GM18951 (cell line): ENCODE results near the gene MTNR1A.
"Not testable (repeated sequence)": the region's sequence is repeated elsewhere in the genome, so short reads cannot be mapped to it uniquely, and the experiment has no call there.

Experiments
- POLR2A ChIP-seq: IDR thresholded peaks from 4 replicates; pipeline ENCODE4 v1.6.1; 2011; ENCODE audit warnings: mild to moderate bottlenecking; ENCODE audit not compliant: insufficient read length, insufficient read depth; ENCODE audit errors: extremely low read depth
- in situ Hi-C: fragments of 300-500 bp; cut with MboI; formaldehyde crosslinking; loops from one replicate; pipeline ENCODE4 v1.12.0; 2022; ENCODE audit warnings: low sequenced_read_pairs, mixed read lengths, inconsistent platforms; ENCODE audit not compliant: unreplicated experiment

MTNR1A gene

DNA sequence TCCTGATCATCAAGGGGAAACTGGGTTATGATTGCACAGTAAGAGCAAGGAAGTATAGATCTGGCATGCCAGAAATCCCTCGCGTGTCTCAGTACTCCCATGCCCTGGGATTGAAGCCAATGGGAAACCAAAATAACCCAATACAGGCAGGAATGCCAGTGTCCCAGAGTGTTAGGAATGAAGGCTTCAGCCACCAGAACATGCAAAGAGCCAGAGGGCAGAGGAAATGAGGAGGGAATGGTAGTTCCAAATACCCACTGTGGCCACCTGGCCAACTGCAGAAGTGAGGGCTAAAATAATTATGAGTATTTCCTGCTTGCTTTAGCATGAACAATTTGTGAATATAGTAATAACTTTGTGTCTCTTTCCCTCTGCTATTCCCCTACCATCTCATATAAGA lies 12.2 kb downstream of the MTNR1A start:
- in situ Hi-C loops: no loop called here
- TF ChIP-seq POLR2A: no peak

DNA sequence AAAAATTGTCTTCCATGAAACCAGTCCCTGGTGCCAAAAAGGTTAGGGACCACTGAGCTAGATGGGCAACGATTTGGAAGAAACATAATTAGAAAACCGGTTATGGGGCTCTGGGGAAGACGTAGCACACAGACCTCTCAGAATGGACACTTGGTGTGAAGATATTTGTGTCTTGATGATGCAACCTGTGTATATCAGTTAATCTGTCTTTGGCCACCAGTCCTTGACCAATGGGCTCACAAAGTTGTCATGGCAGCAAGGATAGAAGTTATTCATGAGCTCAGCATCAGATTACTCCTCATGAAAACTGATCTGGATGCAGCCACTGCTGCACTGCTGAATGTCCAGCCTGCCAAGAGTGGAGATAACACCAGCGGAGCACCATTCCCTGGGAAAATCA lies 13.6 kb downstream of the MTNR1A start:
- TF ChIP-seq POLR2A: no peak
- in situ Hi-C loops: no loop called here

DNA sequence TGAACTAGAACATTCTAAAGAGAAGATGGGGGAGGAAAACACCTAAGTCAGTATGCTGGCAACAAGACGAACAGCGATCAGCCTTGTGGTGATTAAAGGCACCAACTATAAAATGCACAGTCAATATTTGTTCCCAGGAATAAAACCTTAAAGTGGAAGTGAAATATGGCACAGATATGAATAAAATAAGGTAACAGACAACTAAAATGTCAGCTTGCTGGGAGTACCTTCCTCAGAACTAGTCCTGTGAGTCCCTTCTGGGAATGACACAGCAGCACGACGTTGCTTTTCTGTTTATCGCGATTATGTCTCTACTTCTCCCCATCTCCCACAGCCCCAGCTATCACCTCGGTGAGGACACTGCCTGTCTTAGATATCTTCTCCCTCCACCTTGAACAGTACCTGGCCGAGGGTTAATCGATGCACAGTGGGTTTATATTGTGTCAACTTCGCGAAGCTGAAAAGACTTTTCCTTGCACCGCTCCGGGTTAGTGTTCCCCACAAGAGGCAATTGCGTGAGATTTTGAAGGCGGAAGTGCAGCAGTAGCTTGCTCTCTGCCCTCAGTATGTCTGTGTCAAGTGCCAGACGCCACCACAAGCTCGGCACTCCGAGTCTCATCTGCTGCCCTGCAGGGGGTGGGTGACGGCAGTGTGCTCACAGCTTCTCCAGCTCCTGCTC lies 17.4 kb downstream of the MTNR1A start:
- in situ Hi-C loops: no loop called here
- TF ChIP-seq POLR2A: no peak

DNA sequence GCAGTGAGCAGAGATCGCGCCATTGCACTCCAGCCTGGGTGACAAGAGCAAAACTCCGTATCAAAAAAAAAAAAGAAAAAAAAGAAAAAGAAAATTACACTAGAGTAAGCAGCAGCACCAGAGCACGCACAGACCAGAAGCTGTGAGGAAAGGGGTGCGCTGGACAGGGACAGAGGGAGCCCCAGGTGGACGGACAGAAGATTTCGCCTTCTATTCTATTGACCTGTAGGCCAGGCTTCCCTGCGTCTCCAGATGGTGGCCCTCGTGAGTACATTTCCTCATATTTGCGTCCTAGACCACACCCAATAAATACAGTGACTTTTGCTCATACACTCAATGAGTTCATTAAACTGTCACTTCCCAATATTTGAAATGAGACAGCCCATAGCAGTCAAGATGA lies 19.1 kb downstream of the MTNR1A start:
- in situ Hi-C loops: no loop called here
- no peak for TF ChIP-seq POLR2A

DNA sequence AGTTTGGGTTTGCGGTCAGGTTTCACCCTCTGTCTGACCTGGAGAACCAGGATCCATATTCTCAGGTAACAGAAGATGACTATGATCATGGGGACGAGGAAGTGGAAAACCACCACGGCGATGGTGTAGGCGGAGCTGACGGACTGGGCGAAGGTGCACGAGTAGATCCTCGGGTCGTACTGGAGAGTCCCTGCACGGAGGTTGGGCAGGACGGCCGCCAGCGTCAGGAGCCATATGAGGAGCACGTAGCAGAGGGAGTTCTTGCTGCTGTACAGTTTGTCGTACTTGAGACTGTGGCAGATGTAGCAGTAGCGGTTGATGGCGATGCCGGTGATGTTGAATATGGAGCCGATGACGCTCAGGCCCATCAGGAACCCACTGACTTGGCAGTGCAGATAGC lies 21.3 kb downstream of the MTNR1A start:
- in situ Hi-C loops: no loop called here
- no peak for TF ChIP-seq POLR2A

DNA sequence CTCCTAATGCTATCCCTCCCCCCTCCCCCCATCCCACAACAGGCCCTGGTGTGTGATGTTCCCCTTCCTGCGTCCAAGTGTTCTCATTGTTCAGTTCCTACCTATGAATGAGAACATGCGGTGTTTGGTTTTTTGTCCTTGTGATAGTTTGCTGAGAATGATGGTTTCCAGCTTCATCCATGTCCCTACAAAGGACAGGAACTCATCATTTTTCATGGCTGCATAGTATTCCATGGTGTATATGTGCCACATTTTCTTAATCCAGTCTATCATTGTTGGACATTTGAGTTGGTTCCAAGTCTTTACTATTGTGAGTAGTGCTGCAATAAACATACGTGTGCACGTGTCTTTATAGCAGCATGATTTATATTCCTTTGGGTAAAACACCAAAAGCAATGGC lies 31.4 kb downstream of the MTNR1A start:
- in situ Hi-C loops: not testable (repeated sequence)

DNA sequence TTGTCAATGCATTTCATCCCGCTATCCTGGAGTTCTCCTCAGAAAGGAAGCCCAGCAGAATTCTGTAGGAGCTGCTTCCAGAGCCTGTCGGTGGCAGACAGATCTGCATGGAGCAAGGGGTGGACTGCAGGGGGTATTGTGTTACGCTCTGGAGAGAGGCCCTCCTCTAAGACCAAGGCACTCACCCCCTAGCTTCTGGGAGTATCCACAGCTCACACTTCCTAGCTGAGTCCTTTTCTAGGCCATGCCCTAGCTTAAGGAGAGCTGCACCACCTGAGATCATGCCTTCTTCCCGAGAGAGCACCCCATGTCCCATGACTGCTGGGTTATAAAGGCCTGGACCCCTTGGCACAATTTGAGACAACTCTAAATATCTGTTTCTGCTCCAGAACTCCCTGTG lies 39.1 kb downstream of the MTNR1A start:
- in situ Hi-C loops: no loop called here
- no peak for TF ChIP-seq POLR2A

DNA sequence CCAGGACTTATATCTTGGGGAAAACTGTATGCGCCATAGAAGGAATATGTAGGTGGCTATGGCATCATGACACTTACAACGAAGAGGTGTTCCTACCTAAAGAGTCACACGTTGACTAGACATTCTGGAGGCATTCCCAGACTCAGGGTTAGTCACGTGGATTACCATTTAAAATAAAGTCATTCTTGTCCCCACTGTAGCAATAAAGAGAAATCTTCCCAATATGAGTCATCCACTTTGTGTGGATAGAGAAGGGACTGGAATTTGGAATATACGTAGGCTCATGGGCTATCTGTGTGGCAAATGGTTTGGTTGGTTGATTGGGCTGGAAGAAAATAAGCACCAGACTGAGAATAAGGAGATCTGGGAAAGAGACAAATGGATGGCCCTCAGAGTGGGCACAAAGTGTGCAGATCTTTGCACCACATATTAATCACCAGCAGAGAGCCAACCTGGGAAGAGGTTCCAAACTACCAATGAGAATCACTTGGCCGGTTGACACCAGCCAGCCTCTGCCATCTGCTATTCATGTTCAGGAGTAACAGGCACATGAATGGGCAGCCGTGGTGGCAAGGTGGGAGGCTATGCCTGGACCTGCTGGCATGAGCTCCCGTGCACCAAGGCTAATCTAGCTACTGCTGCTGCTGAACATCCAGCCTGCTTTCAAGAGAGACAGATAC lies 41.0 kb downstream of the MTNR1A start:
- no peak for TF ChIP-seq POLR2A
- in situ Hi-C loops: no loop called here

DNA sequence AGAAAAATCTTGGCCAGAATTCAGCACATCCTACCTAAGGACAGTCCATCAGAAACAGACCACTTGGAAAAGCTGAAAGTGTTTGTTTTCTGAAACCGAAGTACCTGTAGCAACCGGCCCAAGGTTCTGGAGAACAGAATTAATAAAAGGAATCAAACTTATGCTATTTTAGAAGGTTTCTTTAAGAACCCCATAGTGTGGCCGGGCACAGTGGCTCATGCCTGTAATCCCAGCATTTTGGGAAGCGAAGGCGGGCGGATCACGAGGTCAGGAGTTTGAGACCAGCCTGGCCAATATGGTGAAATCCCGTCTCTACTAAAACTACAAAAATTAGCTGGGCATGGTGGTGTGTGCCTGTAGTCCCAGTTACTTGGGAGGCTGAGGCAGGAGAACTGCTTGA lies 50.6 kb downstream of the MTNR1A start:
- in situ Hi-C loops: not testable (repeated sequence)

DNA sequence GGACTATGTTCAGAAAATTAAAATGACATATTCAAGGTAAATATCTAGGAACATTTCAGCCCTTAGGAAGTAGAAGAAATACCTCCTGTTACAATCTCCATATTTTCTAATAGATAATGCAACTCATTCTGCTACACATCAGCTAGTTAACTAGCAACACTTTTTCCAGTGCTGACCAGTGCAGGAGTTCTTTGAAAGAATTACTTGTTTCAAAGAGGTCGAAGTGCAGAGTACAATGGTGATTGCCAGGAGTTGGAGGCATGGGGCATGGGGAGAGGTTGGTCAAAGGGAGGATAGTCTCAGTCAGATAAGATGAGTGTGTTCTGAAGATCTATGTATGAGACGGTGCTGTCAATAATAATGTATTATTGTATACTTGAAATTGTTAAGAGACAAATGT lies 53.1 kb downstream of the MTNR1A start:
- in situ Hi-C loops: no loop called here
- no peak for TF ChIP-seq POLR2A

DNA sequence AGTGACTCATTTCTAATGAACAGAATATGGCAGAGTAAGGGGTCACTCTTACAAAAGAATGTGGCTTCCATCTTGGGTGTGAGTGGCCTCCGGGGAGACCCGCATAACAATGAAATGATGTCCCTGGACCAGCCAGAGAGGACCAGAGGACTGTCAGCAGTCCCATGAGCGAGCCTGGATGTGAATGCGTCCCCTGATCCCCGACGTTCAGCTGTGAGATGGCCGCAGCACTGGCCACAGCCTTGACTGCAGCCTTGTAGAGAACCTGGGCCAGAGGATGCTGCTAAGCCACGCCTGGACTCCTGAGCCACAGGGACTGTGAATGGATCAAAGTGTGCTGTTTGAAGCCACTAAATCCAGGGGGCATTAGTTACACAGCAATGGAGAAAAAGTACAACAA lies 53.8 kb downstream of the MTNR1A start:
- in situ Hi-C loops: no loop called here
- TF ChIP-seq POLR2A: no peak

DNA sequence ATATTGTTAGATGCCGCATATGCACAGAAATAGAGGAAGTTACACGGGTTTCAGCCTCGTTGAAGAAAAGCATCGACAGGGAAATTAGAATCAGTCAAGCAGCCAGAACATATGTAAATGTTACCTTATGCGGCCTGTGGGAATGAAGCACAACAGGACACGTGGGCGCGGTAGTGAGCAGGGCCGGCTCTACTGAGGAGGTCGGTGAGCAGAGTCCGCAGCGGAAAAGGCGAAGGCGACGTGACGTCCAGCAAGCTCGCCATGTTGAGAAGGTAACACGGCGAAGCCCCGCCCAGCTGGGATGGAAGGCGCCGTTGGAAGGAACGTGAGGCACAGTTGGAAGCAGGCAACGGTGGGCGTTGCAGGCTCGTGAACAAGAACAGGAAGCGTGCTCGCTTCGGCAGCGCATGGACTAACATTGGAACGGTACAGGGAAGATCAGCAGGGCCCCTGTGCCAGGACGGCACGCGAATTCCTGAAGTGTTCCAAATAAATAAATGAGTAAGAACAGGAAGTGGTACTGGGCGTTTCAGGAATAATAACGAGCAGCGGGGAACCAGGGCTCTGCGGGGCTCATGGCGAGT lies 54.6 kb downstream of the MTNR1A start:
- TF ChIP-seq POLR2A: no peak
- in situ Hi-C loops: no loop called here

DNA sequence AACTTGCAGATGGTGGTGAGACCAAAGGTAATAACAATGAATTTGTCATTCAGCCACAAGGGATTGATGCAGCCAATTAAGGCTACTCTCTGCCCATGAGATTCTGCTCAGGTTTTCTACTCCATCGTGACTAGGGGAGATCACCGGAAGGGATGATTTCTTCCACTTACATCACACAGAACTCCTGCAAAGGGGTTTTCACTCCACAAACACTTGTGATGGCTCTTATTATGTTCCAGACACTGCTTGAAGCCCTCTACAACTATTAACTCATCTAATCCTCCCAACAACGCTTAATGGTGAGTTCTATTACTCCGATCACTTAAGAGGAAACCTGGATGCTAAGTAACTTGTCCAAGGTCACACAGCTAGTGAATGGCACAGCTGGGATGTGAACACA lies 55.9 kb downstream of the MTNR1A start:
- in situ Hi-C loops: no loop called here

DNA sequence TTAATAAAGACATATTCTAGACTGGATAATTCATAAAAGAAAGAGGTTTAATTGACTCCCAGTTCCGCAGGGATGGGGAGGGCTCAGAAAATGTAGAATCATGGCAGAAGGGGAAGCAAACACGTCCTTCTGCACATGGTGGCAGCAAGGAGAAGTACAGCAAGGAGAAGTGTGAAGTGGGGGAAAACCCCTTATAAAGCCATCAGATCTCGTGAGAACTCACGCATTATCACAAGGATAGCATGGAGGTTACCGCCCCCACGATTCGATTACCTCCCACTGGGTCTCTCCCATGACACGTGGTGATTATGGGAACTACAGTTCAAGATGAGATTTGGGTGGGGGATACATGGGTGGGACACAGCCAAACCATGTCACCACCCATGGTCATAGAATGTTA lies 58.3 kb downstream of the MTNR1A start:
- no peak for TF ChIP-seq POLR2A
- in situ Hi-C loops: no loop called here

More for the DNA sequence above, 55.9 kb downstream of the MTNR1A start:
- TF ChIP-seq POLR2A: no peak
